Adipocyte (in vitro differentiated cells): ENCODE data around the gene ZC3H12A.

Experiments
- DNase-seq: peaks from one replicate; pipeline ENCODE4 v3.0.0-alpha.2; 2015; ENCODE audit warnings: low read depth
- H3K27me3 ChIP-seq: replicated peaks from 2 replicates; pipeline ENCODE4 v1.7.0; 2013; ENCODE audit warnings: mild to moderate bottlenecking, low read length, moderate library complexity; ENCODE audit not compliant: control insufficient read depth, insufficient read depth
- H3K36me3 ChIP-seq: 2 replicates; pipeline ENCODE4 v1.7.0; 2013; ENCODE audit warnings: low read length, mild to moderate bottlenecking, moderate library complexity; ENCODE audit not compliant: control insufficient read depth, insufficient read depth, severe bottlenecking
- H3K4me1 ChIP-seq: 2 replicates; pipeline ENCODE4 v1.7.0; 2013; ENCODE audit warnings: mild to moderate bottlenecking, low read length, moderate library complexity; ENCODE audit not compliant: control insufficient read depth, insufficient read depth
- H3K4me3 ChIP-seq: 2 replicates; pipeline ENCODE4 v1.7.0; 2013; ENCODE audit warnings: mild to moderate bottlenecking, low read length, moderate library complexity
- H3K9ac ChIP-seq: 2 replicates; pipeline ENCODE4 v1.7.0; 2013; ENCODE audit warnings: mild to moderate bottlenecking, low read length, moderate library complexity
- H3K9me3 ChIP-seq: 2 replicates; pipeline ENCODE4 v1.7.0; 2013; ENCODE audit warnings: mild to moderate bottlenecking, low read length, moderate library complexity; ENCODE audit not compliant: control insufficient read depth

Gene ZC3H12A

GRCh38 chr1:37480125-37480466 is 5.7 kb downstream of the ZC3H12A start:
- Histone ChIP-seq H3K9me3 (no peaks in the 10 kb centered on the region), H3K27me3 (no peaks in the 10 kb centered on the region), H3K36me3 (peaks cover 66% of the 10 kb centered on the region), H3K4me1 (peaks cover 66% of the 10 kb centered on the region), H3K9ac (peak overlapping the region; percentile 94), H3K4me3 (peak overlapping the region; percentile 93)
- DNase-seq, result no peak

- no peak for DNase-seq
- peaks cover 63% of the 10 kb centered on the region for H3K36me3 ChIP-seq
- no peaks in the 10 kb centered on the region for H3K27me3 ChIP-seq
- H3K4me3 ChIP-seq, result no peak overlapping the region
- no peaks in the 10 kb centered on the region for H3K9me3 ChIP-seq
- H3K4me1 ChIP-seq, result peaks cover 66% of the 10 kb centered on the region
- H3K9ac ChIP-seq, result peak overlapping the region; percentile 94
Observed at GRCh38 chr1:37480581-37481288, 6.4 kb downstream of the ZC3H12A start.

- Histone ChIP-seq H3K4me3 (no peak overlapping the region), H3K9me3 (no peaks in the 10 kb centered on the region), H3K9ac (peak overlapping the region; percentile 6), H3K27me3 (no peaks in the 10 kb centered on the region), H3K36me3 (peaks cover 60% of the 10 kb centered on the region), H3K4me1 (peaks cover 64% of the 10 kb centered on the region)
- DNase-seq, result no peak
Observed at GRCh38 chr1:37481289-37482003, 7.1 kb downstream of the ZC3H12A start.

- Histone ChIP-seq H3K9ac (no peak overlapping the region), H3K27me3 (no peaks in the 10 kb centered on the region), H3K36me3 (peaks cover 60% of the 10 kb centered on the region), H3K4me3 (no peak overlapping the region), H3K9me3 (no peaks in the 10 kb centered on the region), H3K4me1 (peaks cover 67% of the 10 kb centered on the region)
- no peak for DNase-seq
Observed at GRCh38 chr1:37482004-37482785, 7.8 kb downstream of the ZC3H12A start.

- H3K4me1 ChIP-seq, result peaks cover 65% of the 10 kb centered on the region
- no peaks in the 10 kb centered on the region for H3K27me3 ChIP-seq
- H3K9ac ChIP-seq, result peak overlapping the region; percentile 25
- H3K9me3 ChIP-seq, result no peaks in the 10 kb centered on the region
- peaks cover 55% of the 10 kb centered on the region for H3K36me3 ChIP-seq
- H3K4me3 ChIP-seq, result no peak overlapping the region
- no peak for DNase-seq
Observed at GRCh38 chr1:37482796-37483744, 8.7 kb downstream of the ZC3H12A start.

DNA sequence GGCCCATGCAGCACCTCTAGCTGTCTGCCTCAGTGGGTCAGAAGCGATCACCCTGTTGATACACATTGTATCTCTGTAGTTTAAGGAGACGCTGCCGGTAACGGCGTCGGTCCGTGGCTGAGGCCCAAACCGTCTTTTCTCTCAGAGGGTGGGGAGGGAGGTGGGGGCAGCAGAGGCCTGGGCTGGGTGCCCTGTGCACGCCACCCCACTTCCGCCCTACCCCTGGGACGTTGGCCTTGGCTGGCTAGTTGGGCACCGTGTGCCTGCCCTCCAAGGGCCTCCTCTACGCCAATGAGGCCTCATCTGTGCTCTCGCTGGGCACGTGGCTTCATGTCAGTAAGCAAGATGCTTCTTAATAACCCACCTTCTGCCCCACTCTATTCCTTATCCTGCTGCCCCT is 9.4 kb downstream of the ZC3H12A start:
- H3K4me3 ChIP-seq, result no peak overlapping the region
- H3K27me3 ChIP-seq, result no peaks in the 10 kb centered on the region
- H3K36me3 ChIP-seq, result peaks cover 55% of the 10 kb centered on the region

GRCh38 chr1:37484325-37485051 is 10.1 kb downstream of the ZC3H12A start:
- Histone ChIP-seq H3K27me3 (no peaks in the 10 kb centered on the region), H3K4me3 (no peak overlapping the region), H3K4me1 (peaks cover 51% of the 10 kb centered on the region), H3K36me3 (peaks cover 60% of the 10 kb centered on the region), H3K9ac (peak overlapping the region; percentile 19), H3K9me3 (no peaks in the 10 kb centered on the region)
- no peak for DNase-seq

More for the DNA sequence above, 9.4 kb downstream of the ZC3H12A start:
- Histone ChIP-seq H3K4me1 (peaks cover 58% of the 10 kb centered on the region), H3K9me3 (no peaks in the 10 kb centered on the region), H3K9ac (peak overlapping the region; percentile 25)
- no peak for DNase-seq

DNA sequence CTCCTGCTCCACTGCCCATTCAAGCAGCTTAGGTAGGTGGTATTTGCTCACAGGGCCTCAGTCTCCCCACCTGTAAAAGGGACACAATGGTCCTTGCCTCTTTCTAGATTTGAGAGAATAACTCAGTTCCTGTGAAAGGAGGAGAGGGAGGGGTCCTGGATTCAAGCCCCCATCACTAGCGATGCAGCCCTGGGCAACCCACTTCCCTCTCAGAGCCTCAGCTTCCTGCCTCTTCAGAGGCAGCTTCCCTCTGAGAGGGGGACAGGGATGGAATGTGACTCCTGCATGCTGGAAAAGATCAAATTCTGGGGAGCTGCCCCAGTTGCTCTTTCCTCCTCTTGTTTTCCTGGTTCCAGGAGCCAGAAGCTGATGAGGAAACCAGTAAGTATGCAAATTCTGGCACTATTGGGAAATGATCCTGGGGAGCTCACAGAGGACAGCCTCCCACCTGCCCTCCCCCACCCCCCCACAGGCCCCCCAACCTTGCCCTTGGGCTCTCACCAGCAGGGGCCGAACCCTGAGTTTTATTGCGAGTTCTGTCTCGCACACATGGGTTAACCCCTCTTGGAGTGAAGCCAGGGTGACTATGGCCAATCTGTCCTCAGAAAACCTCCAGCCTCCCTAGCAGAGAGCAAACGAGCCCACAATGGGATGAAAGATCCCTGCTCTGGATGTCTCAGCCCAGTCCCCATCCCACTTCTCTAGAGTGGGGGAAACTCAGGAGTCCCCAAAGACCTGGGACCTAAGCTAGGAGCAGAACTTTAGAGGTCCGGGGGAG is 11.7 kb downstream of the ZC3H12A start:
- peaks cover 41% of the 10 kb centered on the region for H3K4me1 ChIP-seq
- H3K9ac ChIP-seq, result peak overlapping the region; percentile 75
- H3K36me3 ChIP-seq, result peaks cover 62% of the 10 kb centered on the region
- peak; percentile 23 for DNase-seq
- H3K9me3 ChIP-seq, result no peaks in the 10 kb centered on the region
- H3K4me3 ChIP-seq, result no peak overlapping the region
- H3K27me3 ChIP-seq, result no peaks in the 10 kb centered on the region

DNA sequence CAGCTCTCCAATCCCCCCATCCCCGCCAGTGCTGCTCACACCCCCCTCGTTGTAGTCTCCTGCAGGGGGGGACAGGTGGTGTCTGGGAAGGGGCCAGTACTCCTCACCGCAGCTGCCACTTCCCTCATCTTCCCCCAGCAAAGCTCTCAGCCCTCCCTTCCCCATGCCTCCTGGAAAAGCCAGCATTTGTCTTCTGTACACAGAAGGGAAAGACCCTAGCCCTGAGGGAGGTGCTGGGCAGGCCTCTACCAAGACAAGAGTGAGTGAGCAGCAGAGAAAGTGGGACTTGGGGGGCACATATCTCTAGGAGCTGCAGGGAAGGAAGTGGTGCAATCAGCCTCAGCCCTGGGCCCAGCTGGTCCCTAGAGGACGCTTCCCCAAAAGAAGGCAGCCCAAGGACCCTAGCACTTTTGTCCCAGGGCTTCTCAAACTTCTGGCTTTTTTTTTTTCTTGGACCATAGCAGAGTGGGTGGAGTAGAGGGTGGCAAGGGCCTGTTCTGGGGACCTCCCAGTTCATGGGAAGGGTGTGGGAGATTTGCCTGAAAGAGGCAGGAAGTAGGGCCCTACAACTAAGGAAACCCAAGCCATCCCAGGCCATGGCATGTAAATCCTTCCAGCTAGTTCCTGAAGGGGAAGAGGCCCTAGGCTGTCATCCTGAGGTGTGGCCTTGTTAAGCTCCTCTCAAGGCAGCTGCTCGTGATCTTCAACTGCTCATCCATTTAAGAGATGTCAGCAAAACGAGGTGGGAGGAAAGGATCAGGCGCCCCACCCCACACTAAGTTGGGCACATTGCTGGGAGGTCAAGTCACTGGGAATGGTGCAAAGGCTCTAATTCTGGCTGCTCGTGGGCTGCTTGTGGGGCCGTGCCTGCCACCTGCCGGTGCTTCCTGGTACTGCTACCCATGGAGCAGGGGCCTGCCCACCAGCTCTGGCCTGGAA is 12.6 kb downstream of the ZC3H12A start:
- Histone ChIP-seq H3K4me3 (peak overlapping the region; percentile 12), H3K4me1 (peaks cover 41% of the 10 kb centered on the region), H3K9me3 (no peaks in the 10 kb centered on the region), H3K27me3 (no peaks in the 10 kb centered on the region), H3K36me3 (peaks cover 56% of the 10 kb centered on the region), H3K9ac (peak overlapping the region; percentile 75)
- peak; percentile 87 for DNase-seq
